Astrocyte of the spinal cord (primary cell): ENCODE data around the gene CDON.

Experiments
- DNase-seq: peaks from one replicate; pipeline ENCODE4 v3.0.0; 2011; ENCODE audit warnings: low read depth, low spot score
- H3K4me3 ChIP-seq: 2 replicates; pipeline ENCODE4 v1.5.1; 2011; ENCODE audit warnings: low read depth, mild to moderate bottlenecking, low read length, moderate library complexity
- in situ Hi-C: cut with HindIII; loops from 2 replicates; pipeline ENCODE4 v1.10.0; 2017; ENCODE audit warnings: low sequenced_read_pairs
- TF ChIP-seq, protein P1 (sequence below): IDR thresholded peaks from 2 replicates; pipeline ENCODE4 v1.5.1; 2012; ENCODE audit warnings: low read depth, mild to moderate bottlenecking, low read length, inconsistent platforms

The CDON gene

DNA sequence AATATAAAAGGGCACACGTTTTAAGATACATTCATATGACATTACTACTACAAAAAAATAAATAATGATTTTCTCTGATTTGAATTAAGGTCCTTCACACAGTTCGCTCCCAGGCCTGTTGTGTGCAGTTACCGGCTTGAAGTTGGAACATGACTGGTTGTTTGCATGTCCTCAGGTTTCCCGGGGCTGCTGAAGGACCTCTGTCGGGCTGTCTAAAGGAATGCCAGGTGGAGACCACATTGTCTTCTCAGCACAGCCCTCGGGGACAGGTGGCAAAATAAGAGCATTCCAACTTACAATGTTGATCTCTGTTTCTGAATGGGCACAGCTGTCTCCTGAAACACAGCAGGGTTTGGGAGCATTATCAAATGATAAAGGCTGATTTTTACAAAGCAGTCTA lies 101.9 kb downstream of the CDON start:
- H3K4me3 ChIP-seq = no peak overlapping the region
- TF ChIP-seq, protein P1, sequence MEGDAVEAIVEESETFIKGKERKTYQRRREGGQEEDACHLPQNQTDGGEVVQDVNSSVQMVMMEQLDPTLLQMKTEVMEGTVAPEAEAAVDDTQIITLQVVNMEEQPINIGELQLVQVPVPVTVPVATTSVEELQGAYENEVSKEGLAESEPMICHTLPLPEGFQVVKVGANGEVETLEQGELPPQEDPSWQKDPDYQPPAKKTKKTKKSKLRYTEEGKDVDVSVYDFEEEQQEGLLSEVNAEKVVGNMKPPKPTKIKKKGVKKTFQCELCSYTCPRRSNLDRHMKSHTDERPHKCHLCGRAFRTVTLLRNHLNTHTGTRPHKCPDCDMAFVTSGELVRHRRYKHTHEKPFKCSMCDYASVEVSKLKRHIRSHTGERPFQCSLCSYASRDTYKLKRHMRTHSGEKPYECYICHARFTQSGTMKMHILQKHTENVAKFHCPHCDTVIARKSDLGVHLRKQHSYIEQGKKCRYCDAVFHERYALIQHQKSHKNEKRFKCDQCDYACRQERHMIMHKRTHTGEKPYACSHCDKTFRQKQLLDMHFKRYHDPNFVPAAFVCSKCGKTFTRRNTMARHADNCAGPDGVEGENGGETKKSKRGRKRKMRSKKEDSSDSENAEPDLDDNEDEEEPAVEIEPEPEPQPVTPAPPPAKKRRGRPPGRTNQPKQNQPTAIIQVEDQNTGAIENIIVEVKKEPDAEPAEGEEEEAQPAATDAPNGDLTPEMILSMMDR = no peak
- in situ Hi-C loops = no loop called here
- DNase-seq = no peak

DNA sequence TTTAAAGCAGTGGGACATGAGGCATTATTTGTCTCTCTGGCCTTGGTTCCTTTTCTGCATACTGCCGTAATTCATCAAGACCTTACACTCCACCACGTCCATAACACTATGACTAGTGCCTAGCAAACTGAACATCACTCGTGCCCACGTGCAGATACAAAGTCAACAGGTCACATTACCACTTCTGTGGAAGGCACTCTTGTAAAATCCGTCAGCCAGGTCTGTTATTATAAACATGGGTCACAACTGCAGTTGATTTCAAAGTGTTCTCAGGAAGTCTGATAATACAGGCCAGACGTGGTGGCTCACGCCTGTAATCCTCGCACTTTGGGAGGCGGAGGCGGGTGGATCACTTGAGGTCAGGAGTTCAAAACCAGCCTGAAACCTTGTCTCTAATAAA lies 102.7 kb downstream of the CDON start:
- TF ChIP-seq, protein P1 = no peak
- no peak overlapping the region for H3K4me3 ChIP-seq
- DNase-seq = no peak
- in situ Hi-C loops = no loop called here

DNA sequence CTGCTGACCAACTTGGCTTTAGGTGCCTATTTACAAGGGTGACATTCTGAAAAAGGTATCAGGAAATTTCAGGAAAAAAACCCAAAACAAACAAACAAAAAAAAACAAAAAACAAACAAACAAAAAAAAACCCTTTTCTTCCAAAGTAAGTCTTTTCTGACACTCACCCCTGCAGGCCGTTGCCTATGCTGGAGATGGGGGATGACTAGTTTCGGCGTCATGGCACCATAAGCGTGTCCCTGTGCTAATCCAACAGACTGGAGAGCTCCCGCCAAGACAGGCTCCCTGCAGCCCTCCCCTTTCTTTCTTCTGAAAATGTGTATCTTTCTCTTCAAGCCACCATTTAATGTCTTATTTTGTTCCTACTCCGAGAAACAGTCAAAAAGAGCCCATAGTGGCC lies 103.2 kb downstream of the CDON start:
- no peak for DNase-seq
- no peak overlapping the region for H3K4me3 ChIP-seq
- in situ Hi-C loops = no loop called here
- TF ChIP-seq, protein P1 = no peak

DNA sequence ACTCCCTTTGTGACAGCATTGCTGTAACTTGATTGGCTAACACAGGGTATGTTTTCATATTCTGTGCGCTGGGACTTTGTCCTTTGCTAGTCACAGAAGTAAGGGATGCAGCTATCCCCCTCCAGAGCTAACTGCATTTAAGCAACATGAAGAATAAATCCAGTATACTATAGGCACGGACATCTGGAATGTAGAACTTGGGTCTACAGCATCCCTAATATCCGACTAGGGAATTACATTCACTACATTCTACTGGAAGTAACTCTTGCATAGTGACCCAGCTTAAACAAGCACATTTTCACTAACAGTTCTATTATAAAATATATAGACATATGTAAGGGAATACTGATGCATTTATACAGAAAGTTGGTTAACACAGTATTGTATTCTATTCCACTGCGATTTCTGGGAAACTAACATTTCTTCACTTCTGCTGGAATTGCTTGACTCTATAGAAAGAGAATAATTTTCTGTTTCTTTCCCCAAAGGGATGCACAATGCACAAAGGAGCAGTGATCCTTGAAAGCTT lies 103.7 kb downstream of the CDON start:
- no peak overlapping the region for H3K4me3 ChIP-seq
- DNase-seq = no peak
- TF ChIP-seq, protein P1 = no peak
- in situ Hi-C loops = no loop called here

DNA sequence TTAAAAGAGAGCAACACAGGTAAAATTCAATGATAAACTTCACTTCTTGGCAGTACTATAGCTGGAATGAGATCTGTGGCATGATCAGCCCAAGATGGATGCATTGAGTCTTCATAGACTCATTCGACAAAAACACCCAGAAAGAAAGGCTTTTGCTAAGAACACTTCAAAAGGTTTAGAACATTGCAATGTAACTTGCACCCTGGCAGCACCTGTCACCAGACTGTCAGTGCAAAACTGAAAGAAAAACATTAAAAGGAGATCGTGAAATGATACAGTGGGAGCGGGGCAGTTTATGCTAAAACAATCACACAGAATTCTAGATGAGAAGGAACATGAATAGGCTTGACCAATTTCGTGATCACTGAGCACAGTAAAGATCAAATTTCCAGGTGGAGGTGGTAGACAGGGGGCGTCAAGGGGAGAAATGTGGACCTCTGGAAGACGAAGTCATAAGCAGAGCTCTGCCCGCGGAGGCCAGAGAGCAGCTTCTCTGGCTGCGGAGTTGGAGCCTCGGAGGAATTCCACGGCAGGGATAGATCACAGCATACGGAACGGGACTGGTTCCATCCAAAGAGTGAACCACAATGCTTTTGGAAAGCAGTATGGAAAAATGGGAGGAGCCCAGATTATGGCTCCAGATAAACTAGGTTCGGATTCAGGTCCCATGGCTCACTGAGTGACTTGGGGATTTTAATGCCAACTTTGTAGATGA lies 104.9 kb downstream of the CDON start:
- H3K4me3 ChIP-seq = no peak overlapping the region
- TF ChIP-seq, protein P1 = no peak
- DNase-seq = no peak
- in situ Hi-C loops = no loop called here

DNA sequence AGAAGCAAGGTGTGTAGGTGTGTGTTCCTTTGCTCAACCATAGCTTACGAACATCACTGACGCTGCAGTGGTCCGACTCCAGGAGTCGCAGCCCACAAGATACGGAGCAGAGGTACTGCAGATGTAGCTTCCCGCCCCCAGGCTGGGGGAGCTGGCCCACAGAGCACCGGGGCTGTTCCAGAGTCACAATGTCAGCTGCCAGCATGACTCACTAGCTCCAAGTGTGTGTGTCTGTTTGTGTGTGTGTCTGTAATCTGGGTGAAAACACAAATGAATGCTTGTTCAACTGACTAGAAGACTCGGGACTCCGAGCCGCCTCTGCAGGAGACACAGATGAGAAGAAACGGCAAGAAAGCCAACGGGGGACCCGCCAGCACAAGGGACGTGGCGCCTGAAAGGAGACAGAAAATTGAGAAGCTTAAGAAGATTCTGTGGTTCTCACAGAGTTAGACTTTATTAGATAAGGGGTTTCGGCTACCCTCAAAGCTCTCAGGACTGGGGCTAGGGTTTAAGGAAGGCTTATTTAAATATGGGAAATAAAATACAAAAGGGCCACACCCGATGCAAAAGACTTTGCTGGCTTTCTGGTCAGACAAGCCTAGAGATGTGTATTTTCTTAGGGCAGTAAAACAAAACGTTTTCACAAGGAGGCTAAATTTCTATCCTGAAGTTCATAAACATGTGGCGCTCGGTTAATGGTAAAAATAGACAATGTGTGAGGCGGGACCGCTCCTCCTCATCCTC lies 106.1 kb downstream of the CDON start:
- no peak for DNase-seq
- TF ChIP-seq, protein P1 = no peak
- in situ Hi-C loops = no loop called here

More for the DNA sequence above, 106.1 kb downstream of the CDON start:
- H3K4me3 ChIP-seq = no peak overlapping the region
